ENCODE data around the gene METTL18. TPM values are rescaled to one million over a fixed set of nuclear protein-coding genes. Genes with fewer than 3 reads are reported as not detected.
A peak's percentile ranks its signal among the peaks of the same experiment; 100 is the strongest.

The METTL18 gene
- total RNA-seq: 1 to 10 TPM; 4.4 to 6.4 TPM

- no peak for TF ChIP-seq CTCF (IDR thresholded peaks at IDR 0.05)
- intact Hi-C loops (cut with DNase I): no loop called here
- peak within 1 kb of the TSS; percentile 68 to 76 for H3K9ac ChIP-seq (ENCODE audit: low read depth in 2 of 2, low read length in 2 of 2)
- H3K9me3 ChIP-seq: no peaks in the 10 kb centered on the region
- H3K36me3 ChIP-seq: no peaks in the 10 kb centered on the region
- peaks cover 6% of the 10 kb centered on the region for H3K4me1 ChIP-seq
- H3K27me3 ChIP-seq: no peaks in the 10 kb centered on the region
- DNase-seq: peak; percentile 96
- H3K4me3 ChIP-seq: peak within 1 kb of the TSS; percentile 79
- peak within 1 kb of the TSS; percentile 78 for H3K27ac ChIP-seq
Observed at GRCh38 chr1:169794530-169795416, at the start of gene METTL18. Gene METTL18, minus strand, starts transcription at chr1:169794907. Its CDS starts 1,212 bp downstream, at chr1:169793695.

GRCh38 chr1:169838942-169839341, 44.2 kb upstream of the METTL18 start:
- Histone ChIP-seq H3K36me3 (no peaks in the 10 kb centered on the region), H3K4me3 (no peak overlapping the region), H3K27me3 (no peaks in the 10 kb centered on the region), H3K27ac (no peak overlapping the region), H3K9me3 (no peaks in the 10 kb centered on the region), H3K9ac (ENCODE audit: low read depth in 2 of 2, low read length in 2 of 2) (no peak overlapping the region), H3K4me1 (no peaks in the 10 kb centered on the region)
- intact Hi-C loops (cut with DNase I): no loop called here
- no peak for DNase-seq
- TF ChIP-seq CTCF (IDR thresholded peaks at IDR 0.05): no peak

GRCh38 chr1:169836198-169836597, 41.5 kb upstream of the METTL18 start:
- H3K9me3 ChIP-seq: no peaks in the 10 kb centered on the region
- no peak overlapping the region for H3K4me3 ChIP-seq
- intact Hi-C loops (cut with DNase I): no loop called here
- no peak for DNase-seq
- TF ChIP-seq CTCF (IDR thresholded peaks at IDR 0.05): no peak
- no peaks in the 10 kb centered on the region for H3K4me1 ChIP-seq
- no peak overlapping the region for H3K27ac ChIP-seq
- no peaks in the 10 kb centered on the region for H3K36me3 ChIP-seq
- H3K27me3 ChIP-seq: no peaks in the 10 kb centered on the region
- no peak overlapping the region for H3K9ac ChIP-seq (ENCODE audit: low read depth in 2 of 2, low read length in 2 of 2)

GRCh38 chr1:169835647-169836046, 40.9 kb upstream of the METTL18 start:
- H3K9me3 ChIP-seq: no peaks in the 10 kb centered on the region
- no peak overlapping the region for H3K4me3 ChIP-seq
- DNase-seq: no peak
- H3K36me3 ChIP-seq: no peaks in the 10 kb centered on the region
- no peak for TF ChIP-seq CTCF (IDR thresholded peaks at IDR 0.05)
- H3K4me1 ChIP-seq: no peaks in the 10 kb centered on the region
- H3K27ac ChIP-seq: no peak overlapping the region
- no peak overlapping the region for H3K9ac ChIP-seq (ENCODE audit: low read depth in 2 of 2, low read length in 2 of 2)
- H3K27me3 ChIP-seq: no peaks in the 10 kb centered on the region
- intact Hi-C loops (cut with DNase I): no loop called here

- H3K27ac ChIP-seq: no peak overlapping the region
- H3K27me3 ChIP-seq: no peaks in the 10 kb centered on the region
- H3K4me3 ChIP-seq: no peak overlapping the region
- H3K4me1 ChIP-seq: no peaks in the 10 kb centered on the region
- no peaks in the 10 kb centered on the region for H3K36me3 ChIP-seq
- intact Hi-C loops (cut with DNase I): no loop called here
- H3K9ac ChIP-seq (ENCODE audit: low read depth in 2 of 2, low read length in 2 of 2): no peak overlapping the region
- no peak for TF ChIP-seq CTCF (IDR thresholded peaks at IDR 0.05)
- DNase-seq: no peak
- H3K9me3 ChIP-seq: no peaks in the 10 kb centered on the region
Observed at GRCh38 chr1:169834869-169835268, 40.2 kb upstream of the METTL18 start.
